Calu3 (cell line): ENCODE measurements around the gene NCEH1. TPM values are rescaled to one million over a fixed set of nuclear protein-coding genes. Genes with fewer than 3 reads are reported as not detected.

ENCODE experiments used
- BruUV-seq: library from RNA; stranded (reverse); fragments of 400-500 nt; replicated peaks from 2 replicates; lab custom pipeline; 2021; lab: Mats Ljungman, UMichigan
- CTCF ChIA-PET: fragments of 300-600 bp; sonication (Branson Sonifier 250); formaldehyde crosslinking; loops from one replicate; lab custom pipeline; 2022; ENCODE audit warnings: antibody characterized with exemption; lab: Charles Lee
- DNase-seq: peaks from one replicate; pipeline ENCODE4 v3.0.0; 2022
- H3K27ac Mint-ChIP-seq: one replicate; pipeline ENCODE4 v1.8.0; 2022; ENCODE audit warnings: mixed read lengths; ENCODE audit not compliant: unreplicated experiment
- H3K27me3 Mint-ChIP-seq: one replicate; pipeline ENCODE4 v1.8.0; 2022; ENCODE audit warnings: mixed read lengths; ENCODE audit not compliant: unreplicated experiment
- H3K36me3 Mint-ChIP-seq: one replicate; pipeline ENCODE4 v1.8.0; 2022; ENCODE audit warnings: mild to moderate bottlenecking, moderate library complexity, mixed read lengths; ENCODE audit not compliant: insufficient read depth, unreplicated experiment
- H3K4me1 Mint-ChIP-seq: one replicate; pipeline ENCODE4 v1.8.0; 2022; ENCODE audit warnings: mild to moderate bottlenecking, low read depth, mixed read lengths; ENCODE audit not compliant: unreplicated experiment
- H3K4me3 Mint-ChIP-seq: one replicate; pipeline ENCODE4 v1.8.0; 2022; ENCODE audit warnings: mild to moderate bottlenecking, low read depth, moderate library complexity, mixed read lengths; ENCODE audit not compliant: unreplicated experiment
- H3K9me3 Mint-ChIP-seq: one replicate; pipeline ENCODE4 v1.8.0; 2022; ENCODE audit warnings: low read depth, mixed read lengths; ENCODE audit not compliant: unreplicated experiment
- intact Hi-C: fragments of 100-400 bp; cut with micrococcal nuclease; formaldehyde crosslinking; loops from one replicate; pipeline ENCODE4 v1.10.0; 2022; ENCODE audit not compliant: unreplicated experiment
- total RNA-seq: library from RNA; stranded (reverse); gene quantifications from 2 replicates; pipeline ENCODE4 v1.2.3, GENCODE V29; 2022
- TF ChIP-seq, protein P1 (sequence below): fragments of 200-600 bp; IDR thresholded peaks from one replicate; pipeline ENCODE4 v1.8.0; 2022; ENCODE audit warnings: antibody characterized with exemption; ENCODE audit not compliant: unreplicated experiment

The NCEH1 gene
- total RNA-seq, 1 experiment from 2014 or later, result 163 TPM

DNA sequence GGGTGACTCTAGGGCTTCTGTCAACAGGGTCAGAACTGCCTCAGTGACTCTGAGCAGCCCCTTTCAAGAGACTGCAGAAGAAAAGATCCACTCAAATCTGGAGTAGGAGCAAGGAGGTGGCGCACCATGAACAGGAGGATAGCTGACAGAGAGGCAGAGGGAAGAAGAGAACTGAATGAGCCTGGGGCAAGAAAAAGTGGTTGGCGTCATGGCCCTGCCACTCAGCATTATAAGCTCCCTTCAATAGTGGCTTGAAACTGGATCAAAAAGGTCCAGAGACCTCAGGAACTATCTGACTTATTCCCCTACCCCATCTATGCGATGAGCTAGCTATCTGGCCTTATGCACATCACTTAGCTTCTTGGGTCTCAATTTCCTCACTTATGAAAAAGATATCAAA lies 66.6 kb downstream of the NCEH1 start:
- Mint-ChIP-seq H3K4me3 (no peak overlapping the region), H3K4me1 (peaks cover 30% of the 10 kb centered on the region), H3K9me3 (no peaks in the 10 kb centered on the region), H3K27ac (no peak overlapping the region), H3K36me3 (peaks cover 22% of the 10 kb centered on the region), H3K27me3 (no peaks in the 10 kb centered on the region)
- TF ChIP-seq, protein P1, sequence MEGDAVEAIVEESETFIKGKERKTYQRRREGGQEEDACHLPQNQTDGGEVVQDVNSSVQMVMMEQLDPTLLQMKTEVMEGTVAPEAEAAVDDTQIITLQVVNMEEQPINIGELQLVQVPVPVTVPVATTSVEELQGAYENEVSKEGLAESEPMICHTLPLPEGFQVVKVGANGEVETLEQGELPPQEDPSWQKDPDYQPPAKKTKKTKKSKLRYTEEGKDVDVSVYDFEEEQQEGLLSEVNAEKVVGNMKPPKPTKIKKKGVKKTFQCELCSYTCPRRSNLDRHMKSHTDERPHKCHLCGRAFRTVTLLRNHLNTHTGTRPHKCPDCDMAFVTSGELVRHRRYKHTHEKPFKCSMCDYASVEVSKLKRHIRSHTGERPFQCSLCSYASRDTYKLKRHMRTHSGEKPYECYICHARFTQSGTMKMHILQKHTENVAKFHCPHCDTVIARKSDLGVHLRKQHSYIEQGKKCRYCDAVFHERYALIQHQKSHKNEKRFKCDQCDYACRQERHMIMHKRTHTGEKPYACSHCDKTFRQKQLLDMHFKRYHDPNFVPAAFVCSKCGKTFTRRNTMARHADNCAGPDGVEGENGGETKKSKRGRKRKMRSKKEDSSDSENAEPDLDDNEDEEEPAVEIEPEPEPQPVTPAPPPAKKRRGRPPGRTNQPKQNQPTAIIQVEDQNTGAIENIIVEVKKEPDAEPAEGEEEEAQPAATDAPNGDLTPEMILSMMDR, result no peak
- intact Hi-C loops, result no loop called here
- CTCF ChIA-PET, result no interaction called here
- no peak for DNase-seq
- BruUV-seq, result no TSS peak

DNA sequence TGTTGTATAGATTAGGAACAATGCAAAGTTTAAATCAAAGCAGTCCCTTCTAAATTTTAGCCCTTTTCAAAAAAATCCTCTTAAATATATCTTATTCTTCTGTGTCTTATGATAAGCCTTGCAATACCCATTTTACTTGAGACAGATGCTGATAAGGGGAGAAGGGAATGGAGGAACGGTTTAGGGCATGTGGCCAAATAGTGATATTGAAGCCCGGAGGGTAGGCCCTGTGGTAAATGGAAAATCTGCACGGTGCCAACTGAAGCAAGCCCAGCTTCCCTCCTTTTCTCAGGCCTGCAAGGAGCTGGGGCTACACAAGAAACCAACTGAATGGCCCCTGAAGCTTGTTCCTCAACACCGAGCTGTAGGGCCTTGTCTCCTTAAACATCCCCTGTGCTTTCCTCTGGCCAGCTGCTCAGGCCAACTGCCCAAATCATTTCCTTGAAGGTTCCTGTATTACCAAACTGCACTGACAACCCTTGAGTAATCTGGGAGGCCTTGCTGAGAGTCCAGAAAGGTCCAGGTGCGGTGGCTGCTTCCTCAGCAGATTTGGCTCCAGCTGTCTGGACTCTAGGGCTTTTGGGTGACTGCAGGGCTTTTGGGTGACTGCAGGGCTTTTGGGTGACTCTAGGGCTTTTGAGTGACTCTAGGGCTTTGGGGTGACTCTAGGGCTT lies 67.2 kb downstream of the NCEH1 start:
- no peak overlapping the region for H3K27ac Mint-ChIP-seq
- no peak for DNase-seq
- no peak overlapping the region for H3K4me3 Mint-ChIP-seq
- H3K36me3 Mint-ChIP-seq, result peaks cover 27% of the 10 kb centered on the region
- BruUV-seq, result no TSS peak
- CTCF ChIA-PET, result no interaction called here
- peaks cover 24% of the 10 kb centered on the region for H3K4me1 Mint-ChIP-seq
- no peaks in the 10 kb centered on the region for H3K9me3 Mint-ChIP-seq
- no peaks in the 10 kb centered on the region for H3K27me3 Mint-ChIP-seq
- TF ChIP-seq, protein P1, result no peak
- intact Hi-C loops, result no loop called here

DNA sequence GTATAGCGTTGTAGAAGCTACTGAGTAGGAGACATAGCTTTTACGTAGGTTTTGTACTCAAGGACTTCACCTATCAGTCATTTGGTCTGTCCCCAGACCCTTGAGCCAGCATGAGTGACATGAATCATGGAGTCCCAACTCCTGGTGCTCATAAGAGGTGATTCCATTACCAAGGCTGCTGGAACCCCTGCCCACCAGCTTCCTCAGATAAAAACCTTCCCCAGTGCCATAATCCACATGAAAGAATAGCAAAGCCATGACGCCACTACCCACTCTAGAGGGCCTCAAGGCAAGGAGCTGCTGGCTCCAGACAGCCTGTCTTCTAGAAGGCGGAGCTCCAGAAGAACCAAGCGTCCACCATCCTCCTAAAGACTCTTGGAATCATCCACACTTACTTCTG lies 69.6 kb downstream of the NCEH1 start:
- TF ChIP-seq, protein P1, result no peak
- H3K4me1 Mint-ChIP-seq, result peaks cover 12% of the 10 kb centered on the region
- H3K36me3 Mint-ChIP-seq, result peaks cover 32% of the 10 kb centered on the region
- H3K27me3 Mint-ChIP-seq, result no peaks in the 10 kb centered on the region
- intact Hi-C loops, result no loop called here
- H3K4me3 Mint-ChIP-seq, result no peak overlapping the region
- H3K27ac Mint-ChIP-seq, result no peak overlapping the region
- H3K9me3 Mint-ChIP-seq, result no peaks in the 10 kb centered on the region
- no TSS peak for BruUV-seq
- CTCF ChIA-PET, result no interaction called here
- no peak for DNase-seq

DNA sequence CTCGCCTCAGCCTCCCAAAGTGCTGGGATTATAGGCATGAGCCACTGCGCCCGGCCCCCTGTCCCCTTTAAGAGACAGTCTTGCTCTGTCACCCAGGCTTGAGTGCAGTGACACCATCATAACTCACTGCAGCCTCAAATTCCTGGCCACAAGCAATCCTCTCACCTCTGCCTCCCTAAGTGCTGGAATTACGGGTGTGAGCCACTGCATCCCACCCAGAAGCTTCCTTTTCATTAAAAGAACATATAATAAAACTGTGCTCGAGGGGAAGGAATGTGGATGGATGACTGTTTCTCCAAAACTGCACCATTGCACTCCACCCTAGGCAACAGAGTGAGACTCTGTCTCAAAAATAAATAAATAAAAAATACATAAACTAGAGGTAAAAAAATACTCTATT lies 70.1 kb downstream of the NCEH1 start:
- H3K9me3 Mint-ChIP-seq, result no peaks in the 10 kb centered on the region
- H3K36me3 Mint-ChIP-seq, result peaks cover 34% of the 10 kb centered on the region
- intact Hi-C loops, result no loop called here
- peaks cover 15% of the 10 kb centered on the region for H3K4me1 Mint-ChIP-seq
- BruUV-seq, result no TSS peak
- DNase-seq, result no peak
- CTCF ChIA-PET, result no interaction called here
- no peak overlapping the region for H3K4me3 Mint-ChIP-seq
- TF ChIP-seq, protein P1, result no peak
- no peak overlapping the region for H3K27ac Mint-ChIP-seq
- H3K27me3 Mint-ChIP-seq, result no peaks in the 10 kb centered on the region
